Activated CD4-positive, alpha-beta T cell treated with anti-CD3 and anti-CD28 coated beads, Interleukin-2, Interleukin-6, amounts not matched to agents 100 ng/mL and 50 ng/mL, durations not matched to agents 16 hours and 8 hours (primary cell): ENCODE data around the gene DNMBP.
A peak's percentile ranks its signal among the peaks of the same experiment; 100 is the strongest.
"Not testable (repeated sequence)": the region's sequence is repeated elsewhere in the genome, so short reads cannot be mapped to it uniquely, and the experiment has no call there.

Experiments used
- DNase-seq: peaks from one replicate; pipeline ENCODE4 v3.0.0-alpha.2; 2020

DNMBP gene

DNA sequence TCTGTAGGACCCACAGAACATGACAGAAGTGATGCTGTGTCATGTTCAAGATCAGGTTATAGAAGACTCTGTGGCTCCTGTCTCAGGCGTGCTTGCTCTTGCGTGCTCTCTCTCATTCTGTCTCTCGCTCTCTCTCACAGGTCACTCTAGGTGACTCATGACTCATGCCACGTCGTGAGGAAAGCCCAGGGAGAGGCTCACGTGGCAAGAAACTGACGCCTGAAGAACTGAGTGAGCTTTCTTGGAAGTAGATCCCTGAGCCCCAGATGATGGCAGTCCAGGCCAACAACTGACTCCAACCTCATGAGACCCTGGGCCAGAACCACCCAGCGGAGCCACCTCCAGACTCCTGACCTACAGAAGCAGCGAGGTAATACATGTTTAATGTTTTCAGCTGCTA lies 103.3 kb downstream of the DNMBP start:
- DNase-seq = no peak

DNA sequence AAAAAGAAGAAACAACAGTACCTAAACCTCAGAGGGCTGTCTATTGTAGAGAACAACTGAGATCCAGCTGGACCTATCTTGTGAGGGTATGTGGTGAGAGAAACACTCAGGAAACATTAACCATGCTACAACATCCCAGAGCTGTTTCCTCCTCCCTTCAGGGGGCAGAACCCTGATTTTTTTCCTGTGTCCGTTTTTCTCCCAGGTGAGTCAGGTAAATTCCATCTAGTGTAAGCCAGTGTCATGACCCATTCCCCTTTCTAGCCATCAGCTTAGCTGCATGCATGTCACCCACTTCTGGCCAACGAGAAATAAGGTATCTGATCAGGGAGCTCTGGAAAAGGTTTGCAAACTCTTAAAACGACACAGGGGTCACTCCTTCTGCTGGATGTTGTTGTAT lies 103.8 kb downstream of the DNMBP start:
- DNase-seq = no peak

DNA sequence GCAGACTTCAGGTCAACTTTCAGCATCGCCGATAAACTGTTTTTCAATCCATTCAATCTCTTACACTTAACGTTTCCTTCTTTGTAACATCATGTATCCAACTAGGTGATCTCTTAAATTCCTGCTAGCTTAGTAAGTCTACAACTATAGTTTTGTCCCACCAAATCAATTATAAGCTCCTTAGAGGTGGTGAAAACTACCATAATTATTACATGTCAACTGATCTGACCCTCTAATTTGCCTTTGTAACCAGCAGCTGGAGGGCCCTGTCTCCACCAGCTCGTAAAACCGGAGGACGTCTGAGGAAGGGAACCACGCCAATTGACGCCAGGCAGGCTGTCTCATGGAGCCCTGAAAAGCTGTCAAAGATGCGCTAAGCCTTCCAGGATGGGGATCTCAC lies 113.9 kb downstream of the DNMBP start:
- DNase-seq = no peak

DNA sequence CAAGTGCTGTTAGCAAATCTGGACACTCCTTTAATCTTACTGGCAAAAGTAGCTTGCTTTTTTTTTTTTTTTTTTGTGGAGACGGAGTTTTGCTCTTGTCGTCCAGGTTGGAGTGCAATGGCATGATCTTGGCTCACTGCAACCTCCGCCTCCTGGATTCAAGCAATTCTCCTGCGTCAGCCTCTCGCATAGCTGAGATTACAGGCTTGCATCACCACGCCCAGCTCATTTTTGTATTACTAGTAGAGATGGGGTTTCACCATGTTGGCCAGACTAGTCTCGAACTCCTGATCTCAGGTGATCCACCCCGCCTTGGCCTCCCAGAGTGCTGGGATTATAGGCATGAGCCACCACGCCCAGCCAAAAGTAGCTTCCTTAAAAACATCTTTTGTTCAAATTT lies 114.7 kb downstream of the DNMBP start:
- not testable (repeated sequence) for DNase-seq

DNA sequence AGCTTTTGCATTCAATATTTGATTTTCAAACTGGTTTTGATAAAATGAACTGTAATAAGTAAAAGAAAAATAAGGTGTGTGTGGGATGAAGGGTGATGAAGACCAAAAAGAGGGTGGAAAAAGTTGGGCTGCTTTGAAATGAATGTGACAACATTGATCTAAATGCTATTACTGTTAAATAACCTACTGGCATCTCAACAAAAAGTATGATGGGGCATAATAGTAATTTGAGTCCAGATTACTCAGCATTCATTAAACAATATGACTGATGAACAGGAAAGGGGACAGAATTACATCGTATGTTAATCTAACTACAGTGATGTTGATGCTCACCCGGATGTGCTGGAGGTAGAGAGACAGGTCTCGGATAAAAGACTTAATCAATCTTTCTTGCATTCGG lies 115.1 kb downstream of the DNMBP start:
- DNase-seq = no peak

DNA sequence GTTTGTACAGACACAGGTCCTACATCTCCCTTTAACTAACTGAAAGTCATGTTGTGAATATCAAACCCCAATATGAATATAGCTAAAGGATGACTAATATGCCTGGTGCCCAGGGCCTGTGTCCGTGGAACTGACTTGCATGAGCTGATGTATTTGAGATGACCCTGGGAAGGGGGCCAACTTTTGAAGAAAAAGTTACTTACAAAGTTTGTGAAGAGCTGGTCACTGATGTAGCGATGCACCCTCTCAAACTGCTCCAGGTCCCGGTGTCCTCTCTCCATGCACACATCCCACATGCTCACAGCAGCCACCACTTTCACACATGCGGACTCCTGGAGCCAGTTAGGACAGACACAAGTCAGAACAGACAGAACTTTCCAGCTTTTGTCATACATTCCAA lies 121.1 kb downstream of the DNMBP start:
- DNase-seq = no peak

DNA sequence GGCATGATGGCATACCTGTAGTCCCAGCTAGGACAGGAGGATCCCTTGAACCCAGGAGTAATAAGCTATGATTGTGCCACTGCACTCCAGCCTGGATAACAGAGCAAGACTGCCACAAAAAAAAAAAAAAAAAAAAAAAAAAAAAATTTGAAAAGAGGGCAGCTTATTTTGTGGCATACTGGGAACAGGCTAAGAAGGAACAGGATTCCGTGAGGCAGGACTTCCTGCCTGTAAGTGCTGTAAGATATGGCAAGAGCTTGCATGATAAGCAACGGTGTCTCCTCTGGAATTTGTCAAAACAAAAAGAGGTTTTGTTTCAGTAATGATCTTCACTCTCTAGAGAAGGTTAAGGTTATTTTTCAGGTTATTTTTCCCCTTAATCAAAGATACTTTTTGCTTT lies 126.2 kb downstream of the DNMBP start:
- DNase-seq = no peak

DNA sequence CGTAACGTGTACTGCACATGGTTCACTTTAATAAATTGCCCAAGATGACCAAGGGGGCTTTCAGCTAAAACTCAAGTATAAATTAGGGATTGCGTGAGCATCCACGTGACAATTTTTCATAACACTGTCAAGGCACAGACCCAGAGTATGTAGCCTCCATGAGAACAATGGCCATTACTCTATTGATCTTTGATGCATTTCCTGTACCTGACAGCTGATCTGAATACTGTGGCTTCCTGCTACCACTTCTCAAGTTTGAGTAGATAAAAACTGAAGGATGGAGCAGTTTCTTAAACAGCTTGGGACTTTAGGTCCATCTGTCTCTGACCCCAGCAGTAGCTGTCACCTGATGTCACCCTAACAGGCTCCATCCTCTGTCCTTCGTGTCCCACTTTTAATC lies 128.4 kb downstream of the DNMBP start:
- DNase-seq = no peak

DNA sequence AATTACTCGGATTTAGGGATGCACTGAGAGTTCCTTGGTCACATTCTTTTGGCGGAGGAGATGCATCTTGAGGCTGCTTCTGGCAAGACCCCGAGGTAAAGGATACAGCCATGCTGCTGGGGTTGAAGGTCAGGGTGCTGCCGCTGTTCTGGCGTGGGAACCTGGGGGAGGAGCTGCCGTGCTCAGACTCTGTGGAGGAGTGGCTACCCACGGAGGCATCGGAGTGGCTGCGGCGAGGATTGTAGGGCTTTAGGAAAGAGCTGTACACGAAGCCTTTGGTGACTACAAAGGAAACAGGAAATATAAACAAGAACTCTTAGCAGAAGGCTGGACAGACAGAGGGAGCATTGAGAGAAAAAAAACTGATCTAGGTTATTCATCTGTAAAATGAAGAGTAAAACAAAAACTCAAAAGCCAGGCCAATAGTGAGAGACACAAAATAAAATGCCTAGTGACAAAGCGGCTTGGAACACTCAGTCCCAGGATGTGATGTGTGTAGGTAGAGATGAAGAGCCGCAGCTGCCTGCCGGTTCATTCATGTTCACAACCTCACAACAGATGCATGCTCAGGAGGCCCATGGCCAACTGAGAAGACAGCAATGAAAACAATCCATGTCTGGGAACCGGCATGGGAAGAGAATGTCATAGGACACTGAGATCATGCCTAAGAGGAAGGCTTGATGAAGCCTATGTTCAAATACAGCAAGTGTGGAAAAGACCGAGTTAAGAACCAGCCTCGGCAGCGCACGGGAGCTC lies 129.5 kb downstream of the DNMBP start:
- DNase-seq = no peak

DNA sequence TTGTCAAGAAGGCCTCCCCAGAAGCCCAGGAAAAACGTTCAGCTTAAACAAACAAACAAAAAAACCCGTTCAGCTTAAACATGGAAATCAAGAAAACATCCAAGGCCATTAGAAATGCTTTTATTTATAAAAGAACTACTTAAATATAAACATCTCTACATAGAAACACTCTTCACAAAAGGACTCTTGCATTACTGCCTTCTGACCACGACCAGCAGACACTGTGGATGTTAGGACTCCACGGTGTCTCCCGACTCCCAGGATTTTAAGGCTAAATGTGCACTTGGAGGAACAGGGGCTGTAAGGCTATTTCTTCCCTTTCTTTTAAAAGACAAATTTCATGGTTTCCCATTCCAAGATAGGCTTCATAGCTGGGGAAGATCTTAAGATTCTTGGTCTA lies 134.3 kb downstream of the DNMBP start:
- DNase-seq = no peak

DNA sequence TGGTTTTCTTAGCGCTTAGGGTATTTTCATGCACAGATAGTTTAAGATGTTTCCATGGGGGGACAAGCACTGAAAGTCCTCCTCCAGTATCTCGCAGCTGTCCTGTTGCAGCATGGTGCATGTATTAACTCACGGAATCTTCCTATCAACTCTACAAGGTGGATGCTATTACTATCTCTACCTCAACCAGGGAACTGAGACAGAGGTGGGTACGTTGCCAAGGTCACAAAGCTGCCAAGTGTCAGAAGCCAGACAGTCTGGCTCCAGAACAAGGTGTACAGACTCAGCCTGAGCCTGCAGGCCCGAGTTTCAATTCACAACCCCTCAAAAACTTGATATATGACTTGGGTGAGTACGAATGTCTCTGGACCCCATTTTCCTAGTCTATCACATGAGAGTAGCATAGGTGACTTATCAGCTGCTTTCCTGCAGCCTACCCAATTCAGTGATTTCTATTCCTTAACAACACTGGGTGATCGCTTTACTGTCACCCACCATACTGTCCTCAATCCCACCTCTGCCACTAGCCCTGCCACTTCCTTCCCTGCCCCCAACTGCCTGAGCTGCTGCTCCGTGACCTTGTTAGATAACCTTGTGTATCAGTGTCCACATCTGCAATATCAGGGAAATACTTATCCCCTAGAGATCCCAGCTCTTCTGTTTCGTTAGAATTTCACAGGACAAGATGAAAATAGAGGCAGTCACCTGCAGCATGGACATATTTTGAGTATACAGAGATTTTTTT lies 135.2 kb downstream of the DNMBP start:
- no peak for DNase-seq

DNA sequence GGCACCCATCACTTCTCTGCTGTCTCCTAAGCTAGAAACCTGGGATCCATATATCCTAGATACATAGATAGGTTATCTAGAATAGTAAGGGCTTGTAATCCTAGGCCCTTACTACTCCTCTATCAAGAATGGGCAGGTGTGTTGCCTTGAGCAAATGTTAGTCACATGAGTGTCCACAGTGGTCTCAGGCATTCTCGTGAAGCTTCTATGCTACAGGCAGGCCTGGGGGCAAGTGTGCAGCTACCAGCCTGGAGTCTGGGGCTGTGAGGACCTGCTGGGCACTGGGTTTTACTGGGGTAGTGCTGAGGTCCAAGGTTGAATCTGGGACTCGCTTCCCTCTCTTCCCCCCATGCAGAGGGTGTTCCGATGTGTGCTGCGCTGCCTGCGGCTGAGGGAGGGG lies 135.9 kb downstream of the DNMBP start:
- DNase-seq = no peak

DNA sequence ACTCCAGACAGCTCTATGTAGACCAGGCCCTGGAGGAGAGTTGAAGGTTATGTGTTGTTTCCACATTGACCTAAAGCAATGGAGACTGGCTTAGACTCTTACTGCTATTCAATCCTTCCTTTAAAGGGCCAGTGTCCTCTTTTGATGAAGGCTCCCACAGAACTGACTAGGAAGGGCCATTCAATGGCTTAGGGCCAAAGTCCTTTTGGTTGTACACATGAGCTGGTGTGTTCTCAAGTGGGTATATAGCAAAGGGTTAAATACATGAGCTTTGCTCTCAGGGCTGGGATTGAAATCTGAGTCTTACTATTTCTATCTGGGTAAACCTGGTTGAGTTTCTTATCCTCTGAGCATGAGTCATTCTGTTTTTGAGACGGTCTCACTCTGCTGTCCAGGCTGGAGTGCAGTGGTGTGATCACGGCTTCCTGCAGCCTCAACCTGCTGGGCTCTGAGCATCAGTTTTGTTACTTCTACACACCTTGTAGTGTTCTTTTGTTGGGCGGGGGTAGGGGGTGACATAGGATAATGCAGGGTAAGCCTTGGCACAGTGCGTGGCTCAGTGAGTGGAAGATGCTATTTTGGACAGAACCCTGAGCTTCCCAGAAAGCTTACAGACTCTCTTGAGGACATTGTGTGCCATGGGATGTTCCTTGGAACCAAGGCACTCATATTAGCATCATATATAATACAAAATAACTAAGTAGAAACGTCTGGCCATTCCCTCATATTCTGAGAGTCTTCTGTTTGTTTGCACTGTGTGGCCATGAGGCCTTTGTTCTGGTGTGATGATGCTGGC lies 137.2 kb downstream of the DNMBP start:
- DNase-seq = peak; percentile 34

DNA sequence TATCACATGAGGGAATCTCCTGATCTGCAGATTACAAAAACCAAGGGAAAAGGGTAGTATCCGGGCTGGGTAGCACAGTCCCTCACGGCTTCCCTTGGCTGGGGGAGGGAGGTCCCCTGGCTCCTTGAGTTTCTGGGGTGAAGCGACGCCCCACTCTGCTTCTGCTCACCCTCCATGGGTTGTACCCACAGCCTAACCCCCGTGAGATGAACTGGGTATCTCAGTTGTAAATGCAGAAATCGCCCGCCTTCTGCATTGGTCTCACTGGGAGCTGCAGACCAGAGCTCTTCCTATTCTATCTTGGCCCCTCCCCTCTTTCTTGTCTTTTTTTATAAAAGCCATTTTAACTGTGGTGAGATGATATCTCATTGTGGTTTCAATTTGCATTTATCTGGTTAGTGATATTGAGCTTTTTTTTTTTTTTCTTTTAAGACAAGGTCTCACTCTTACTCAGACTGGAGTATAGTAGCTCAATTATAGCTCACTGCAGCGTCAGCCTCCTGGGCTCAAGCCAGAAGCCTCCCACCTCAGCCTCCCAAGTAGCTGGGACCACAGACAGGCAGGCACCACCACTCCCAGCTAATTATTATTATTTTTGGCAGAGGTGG lies 139.5 kb downstream of the DNMBP start:
- DNase-seq = peak; percentile 68

DNA sequence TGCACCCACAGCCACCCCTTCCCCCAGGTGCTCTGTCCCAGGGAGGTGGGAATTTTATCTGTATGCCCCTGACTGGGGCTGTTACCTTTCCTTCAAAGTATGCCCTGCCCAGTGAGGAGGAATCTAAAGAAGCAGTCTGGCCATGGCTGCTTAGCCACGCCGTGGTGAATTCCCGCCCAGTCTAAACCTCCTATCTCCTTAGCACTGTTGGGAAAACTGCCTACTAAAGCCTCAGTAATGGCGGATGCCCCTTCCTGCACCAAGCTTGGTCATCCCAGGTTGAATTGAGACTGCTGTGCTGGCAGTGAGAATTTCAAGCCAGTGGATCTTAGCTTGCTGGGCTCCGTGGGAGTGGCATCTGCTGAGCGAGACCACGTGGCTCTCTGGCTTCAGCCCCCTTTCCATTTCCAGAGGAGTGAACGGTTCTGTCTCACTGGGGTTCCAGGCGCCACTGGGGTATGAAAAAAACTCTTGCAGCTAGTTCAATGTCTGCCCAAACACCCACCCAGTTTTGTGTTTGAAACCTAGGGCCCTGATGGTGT lies 140.1 kb downstream of the DNMBP start:
- DNase-seq = no peak

DNA sequence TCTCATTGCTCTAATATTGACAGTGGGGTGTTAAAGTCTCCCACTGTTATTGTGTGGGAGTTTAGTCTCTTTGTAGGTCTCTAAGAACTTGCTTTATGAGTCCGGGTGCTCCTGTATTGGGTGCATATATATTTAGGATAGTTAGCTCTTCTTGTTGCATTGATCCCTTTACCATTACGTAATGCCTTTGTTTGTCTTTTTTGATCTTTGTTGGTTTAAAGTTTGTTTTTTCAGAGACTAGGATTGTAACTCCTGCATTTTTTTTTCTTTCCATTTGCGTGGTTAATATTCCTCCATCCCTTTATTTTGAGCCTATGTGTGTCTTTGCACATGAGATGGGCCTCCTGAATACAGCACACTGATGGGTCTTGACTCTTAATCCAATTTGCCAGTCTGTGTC lies 142.5 kb downstream of the DNMBP start:
- not testable (repeated sequence) for DNase-seq

DNA sequence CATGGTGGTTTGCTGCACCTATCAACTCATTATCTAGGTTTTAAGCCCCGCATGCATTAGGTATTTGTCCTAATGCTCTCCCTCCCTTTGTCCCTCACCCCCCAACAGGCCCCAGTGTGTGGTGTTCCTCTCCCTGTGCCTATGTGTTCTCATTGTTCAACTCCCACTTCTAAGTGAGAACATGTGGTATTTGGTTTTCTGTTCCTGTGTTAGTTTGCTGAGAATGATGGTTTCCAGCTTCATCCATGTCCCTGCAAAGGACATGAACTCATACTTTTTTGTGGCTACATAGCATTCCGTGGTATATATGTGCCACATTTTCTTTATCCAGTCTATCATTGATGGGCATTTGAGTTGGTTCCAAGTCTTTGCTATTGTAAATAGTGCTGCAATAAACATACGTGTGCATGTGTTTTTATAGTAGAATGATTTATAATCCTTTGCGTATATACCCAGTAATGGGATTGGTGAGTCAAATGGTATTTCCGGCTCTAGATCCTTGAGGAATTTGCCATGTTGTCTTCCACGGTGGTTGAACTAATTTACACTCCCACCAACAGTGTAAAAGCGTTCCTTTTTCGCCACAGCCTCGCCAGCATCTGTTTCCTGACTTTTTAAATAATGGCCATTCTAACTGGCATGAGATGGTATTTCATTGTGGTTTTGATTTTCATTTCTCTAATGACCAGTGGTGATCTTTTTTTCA lies 146.1 kb downstream of the DNMBP start:
- not testable (repeated sequence) for DNase-seq

DNA sequence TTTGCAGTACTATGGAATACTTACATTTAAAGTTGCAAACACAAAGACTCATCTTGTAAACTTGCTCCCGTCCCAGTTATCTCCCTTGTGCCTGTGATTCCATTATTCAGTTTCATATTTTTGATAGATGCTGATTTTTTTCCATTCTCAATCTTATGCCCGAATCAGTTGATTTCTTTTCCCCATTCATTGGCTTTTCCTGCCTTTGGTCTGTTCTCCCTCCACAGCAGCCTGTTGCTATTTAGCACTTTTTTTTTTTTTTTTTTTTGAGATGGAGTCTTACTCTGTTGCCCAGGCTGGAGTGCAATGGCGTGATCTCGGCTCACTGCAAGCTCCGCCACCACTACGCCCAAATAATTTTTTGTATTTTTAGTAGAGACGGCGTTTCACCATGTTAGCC lies 149.3 kb downstream of the DNMBP start:
- DNase-seq = no peak

DNA sequence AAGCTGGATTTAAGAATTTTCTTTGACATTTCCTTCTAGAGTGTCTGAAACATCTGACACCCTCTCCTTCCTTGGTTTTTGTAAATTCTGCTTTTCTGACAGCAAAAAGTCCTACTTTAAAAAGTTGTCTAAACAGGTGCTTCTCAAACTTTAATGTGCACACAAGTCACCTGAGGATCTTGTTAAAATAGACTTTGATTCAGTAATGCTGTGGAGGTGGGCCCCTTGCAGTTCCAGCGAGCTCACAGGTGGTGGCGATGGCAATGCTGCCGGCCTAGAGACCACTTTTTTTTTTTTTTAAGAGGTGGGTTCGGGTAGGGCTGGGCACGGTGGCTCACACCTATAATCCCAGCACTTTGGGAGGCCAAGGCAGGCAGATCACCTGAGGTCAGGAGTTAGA lies 150.2 kb downstream of the DNMBP start:
- no peak for DNase-seq

DNA sequence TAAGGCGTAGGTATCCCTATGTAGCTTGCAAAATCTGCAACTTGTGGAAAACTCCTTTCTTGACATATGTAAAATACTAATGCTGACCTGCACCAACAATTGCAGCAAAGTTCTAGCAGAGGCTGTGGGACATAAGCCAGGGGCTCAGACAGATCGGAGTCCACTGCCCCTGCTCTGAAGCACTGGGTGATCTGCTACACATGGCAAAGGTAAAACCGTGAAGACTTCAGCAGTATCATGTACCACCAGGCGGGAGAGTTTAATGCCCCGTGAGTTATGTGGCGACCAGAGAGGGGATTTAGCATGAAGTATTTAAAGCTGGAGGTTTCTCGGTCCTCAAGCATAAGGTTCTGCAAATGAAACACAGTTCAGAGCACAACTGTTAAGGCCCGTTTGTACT lies 150.9 kb downstream of the DNMBP start:
- DNase-seq = no peak

DNA sequence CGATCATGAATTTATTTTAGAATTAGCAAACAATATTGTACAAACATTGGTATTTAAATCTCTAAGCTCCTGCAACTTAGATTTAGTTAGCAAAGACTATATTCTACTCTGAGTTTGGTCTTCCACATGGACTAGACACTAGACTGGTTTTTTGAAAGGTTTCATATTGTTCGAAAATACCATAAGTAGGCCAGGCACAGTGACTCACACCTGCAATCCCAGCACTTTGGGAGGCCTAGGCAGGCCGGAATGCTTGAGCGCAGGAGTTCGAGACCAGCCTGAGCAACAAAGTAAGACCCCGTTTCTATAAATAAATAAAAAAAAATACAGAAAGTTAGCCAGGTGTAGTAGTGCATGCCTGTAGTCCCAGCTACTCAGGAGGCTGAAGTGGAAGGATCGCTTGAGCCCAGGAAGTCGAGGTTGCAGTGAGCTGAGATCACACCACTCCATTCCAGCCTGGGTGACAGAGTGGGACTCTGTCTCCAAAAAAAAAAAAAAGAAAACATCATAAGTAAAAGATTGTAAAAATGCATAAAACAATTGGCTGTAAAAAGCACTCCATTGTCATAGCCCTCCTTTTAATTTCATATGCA lies 154.2 kb downstream of the DNMBP start:
- DNase-seq = no peak

DNA sequence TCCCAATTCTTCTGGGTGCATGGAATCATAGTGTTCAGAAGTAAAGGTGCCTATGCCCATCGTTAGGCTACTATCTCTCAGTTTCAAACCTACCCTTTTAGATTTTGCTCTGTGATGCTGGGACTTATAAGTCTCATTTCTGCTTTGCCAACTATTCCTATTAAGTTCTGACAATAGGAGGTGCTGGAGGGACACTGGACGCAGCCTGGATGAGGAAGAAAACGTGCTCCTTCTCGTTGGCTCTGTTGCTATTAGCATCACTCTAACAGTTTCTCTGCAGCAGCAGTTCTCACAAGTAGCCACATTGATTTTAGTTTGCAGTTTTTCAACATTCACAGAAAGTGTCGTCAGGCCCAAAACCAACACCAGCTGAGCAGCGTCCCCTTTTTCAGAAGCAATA lies 154.9 kb downstream of the DNMBP start:
- no peak for DNase-seq
